Colonic mucosa (tissue), 4 donors: ENCODE data around the gene INHA. TPM values are rescaled to one million over a fixed set of nuclear protein-coding genes. Genes with fewer than 3 reads are reported as not detected.

Experiments
- DNase-seq: peaks from one replicate; pipeline ENCODE4 v3.0.0-alpha.2; 2020
- H3K27ac ChIP-seq: fragments of 200-600 bp; one replicate; pipeline ENCODE4 v1.8.0; 2021
- H3K27me3 ChIP-seq: fragments of 200-600 bp; one replicate; pipeline ENCODE4 v1.8.0; 2021
- H3K36me3 ChIP-seq: fragments of 200-600 bp; one replicate; pipeline ENCODE4 v1.8.0; 2021
- H3K4me1 ChIP-seq: fragments of 200-600 bp; one replicate; pipeline ENCODE4 v1.8.0; 2021; ENCODE audit warnings: mild to moderate bottlenecking
- H3K4me3 ChIP-seq: fragments of 200-600 bp; one replicate; pipeline ENCODE4 v1.8.0; 2021
- H3K9ac ChIP-seq, 2 donors: one replicate each; pipeline ENCODE4 v1.7.0; 2013; ENCODE audit warnings: control low read depth in 2 of 2, low read depth in 2 of 2, low read length in 2 of 2
- H3K9me3 ChIP-seq: fragments of 200-600 bp; one replicate; pipeline ENCODE4 v1.8.0; 2021
- CTCF ChIP-seq: fragments of 200-600 bp; IDR thresholded peaks from one replicate; pipeline ENCODE4 v1.8.0; 2022; ENCODE audit warnings: antibody characterized with exemption, mild to moderate bottlenecking
- intact Hi-C: fragments of 100-400 bp; cut with DNase I; formaldehyde crosslinking; loops from one replicate; pipeline ENCODE4 v1.14.1; 2022
- total RNA-seq, 2 donors: library from RNA; stranded (reverse); fragmentation: NEBNext Ultra II Directional in 1 of 2; extraction: Animal tissue kit (Norgen Biotek cat#: 25700) in 1 of 2; gene quantifications; one replicate each; pipeline ENCODE4 v1.2.1, GENCODE V29; 2021
- donor health status: healthy.
- donor health status: DM: no; HTN: no; CAD: no.
- donor health status: DM: no; HTN: no; CAD: no.

The INHA gene
- total RNA-seq: not detected

DNA sequence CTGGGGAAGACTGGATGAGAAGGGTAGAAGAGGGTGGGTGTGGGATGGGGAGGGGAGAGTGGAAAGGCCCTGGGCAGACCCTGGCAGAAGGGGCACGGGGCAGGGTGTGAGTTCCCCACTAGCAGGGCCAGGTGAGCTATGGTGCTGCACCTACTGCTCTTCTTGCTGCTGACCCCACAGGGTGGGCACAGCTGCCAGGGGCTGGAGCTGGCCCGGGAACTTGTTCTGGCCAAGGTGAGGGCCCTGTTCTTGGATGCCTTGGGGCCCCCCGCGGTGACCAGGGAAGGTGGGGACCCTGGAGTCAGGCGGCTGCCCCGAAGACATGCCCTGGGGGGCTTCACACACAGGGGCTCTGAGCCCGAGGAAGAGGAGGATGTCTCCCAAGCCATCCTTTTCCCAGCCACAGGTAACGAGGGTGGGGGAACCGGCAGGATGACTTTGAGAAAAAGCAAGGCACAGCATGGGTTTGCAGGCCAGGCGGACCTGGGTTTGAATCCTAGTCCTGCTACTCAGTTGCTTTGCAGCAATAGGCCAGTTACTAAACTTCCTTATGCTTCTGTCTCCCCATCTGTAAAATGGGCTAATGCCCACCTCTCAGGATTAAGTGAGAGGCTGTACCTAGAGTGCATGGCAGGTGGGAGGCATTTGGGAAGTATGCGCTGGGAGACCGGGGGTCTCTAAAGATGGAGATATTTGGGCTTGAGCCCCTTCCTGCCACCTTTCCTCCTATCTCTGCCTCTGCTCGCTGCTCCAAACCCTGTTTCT lies at the start of gene INHA:
TSS of gene INHA (plus strand) at position 74 of the 765 bp plus-strand sequence. CDS start at position 139, 65 bp downstream.
- Histone ChIP-seq H3K27me3 (peaks cover 8% of the 10 kb centered on the region), H3K9me3 (no peaks in the 10 kb centered on the region), H3K27ac (peak within 1 kb of the TSS; percentile 27), H3K36me3 (no peaks in the 10 kb centered on the region), H3K9ac (no peak within 1 kb of the TSS), H3K4me1 (no peaks in the 10 kb centered on the region), H3K4me3 (peak within 1 kb of the TSS; percentile 47)
- no peak for DNase-seq
- TF ChIP-seq CTCF: no peak
- intact Hi-C loops: no loop called here

- Histone ChIP-seq H3K9me3 (no peaks in the 10 kb centered on the region), H3K27ac (no peak overlapping the region), H3K36me3 (no peaks in the 10 kb centered on the region), H3K4me3 (no peak overlapping the region), H3K9ac (no peak overlapping the region), H3K4me1 (no peaks in the 10 kb centered on the region), H3K27me3 (peaks cover 35% of the 10 kb centered on the region)
- TF ChIP-seq CTCF: no peak
- DNase-seq: no peak
- intact Hi-C loops: no loop called here
Measured at GRCh38 chr2:219523031-219523671, 49.0 kb upstream of the INHA start.

DNA sequence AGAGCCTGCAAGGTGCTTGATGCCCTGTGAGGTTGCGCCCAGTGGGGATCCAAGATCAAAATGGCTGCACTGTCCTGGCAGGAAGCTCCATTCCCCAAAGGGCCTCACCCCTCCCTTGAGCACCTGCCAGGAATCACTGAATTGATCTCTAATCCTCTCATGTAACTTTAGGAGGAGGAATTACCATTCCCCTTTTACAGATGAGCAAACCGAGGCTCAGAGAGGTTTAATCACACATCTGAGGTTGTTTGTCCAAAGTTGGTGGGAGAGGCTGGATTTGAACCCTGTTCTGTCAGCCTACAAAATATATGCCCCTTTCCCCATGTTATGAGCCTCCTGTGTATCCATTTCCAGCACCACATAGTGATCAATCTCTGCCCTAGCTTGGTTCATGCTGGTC lies 47.3 kb upstream of the INHA start:
- no peaks in the 10 kb centered on the region for H3K4me1 ChIP-seq
- no peak overlapping the region for H3K4me3 ChIP-seq
- no peak for DNase-seq
- no peak for TF ChIP-seq CTCF
- intact Hi-C loops: no loop called here
- H3K9me3 ChIP-seq: no peaks in the 10 kb centered on the region
- peaks cover 45% of the 10 kb centered on the region for H3K27me3 ChIP-seq
- H3K36me3 ChIP-seq: no peaks in the 10 kb centered on the region
- no peak overlapping the region for H3K27ac ChIP-seq
- H3K9ac ChIP-seq: no peak overlapping the region

- intact Hi-C loops: no loop called here
- H3K27me3 ChIP-seq: peaks cover 46% of the 10 kb centered on the region
Measured at GRCh38 chr2:219525533-219526232, 46.4 kb upstream of the INHA start.

More at GRCh38 chr2:219525533-219526232, 46.4 kb upstream of the INHA start:
- H3K9ac ChIP-seq: no peak overlapping the region
- no peaks in the 10 kb centered on the region for H3K9me3 ChIP-seq
- no peak for TF ChIP-seq CTCF
- H3K4me1 ChIP-seq: no peaks in the 10 kb centered on the region
- no peak for DNase-seq
- no peak overlapping the region for H3K27ac ChIP-seq
- H3K36me3 ChIP-seq: no peaks in the 10 kb centered on the region
- no peak overlapping the region for H3K4me3 ChIP-seq
